NCI-H2196 treated with DMSO at 0.1 percent for 48 hours (cell line): ENCODE data around the gene ZSWIM3.
"Not testable (repeated sequence)": the region's sequence is repeated elsewhere in the genome, so short reads cannot be mapped to it uniquely, and the experiment has no call there.

Source experiments
- DNase-seq: peaks from one replicate; lab custom pipeline; 2025; ENCODE audit not compliant: unreplicated experiment; lab: John Stamatoyannopoulos, UW

The ZSWIM3 gene

DNA sequence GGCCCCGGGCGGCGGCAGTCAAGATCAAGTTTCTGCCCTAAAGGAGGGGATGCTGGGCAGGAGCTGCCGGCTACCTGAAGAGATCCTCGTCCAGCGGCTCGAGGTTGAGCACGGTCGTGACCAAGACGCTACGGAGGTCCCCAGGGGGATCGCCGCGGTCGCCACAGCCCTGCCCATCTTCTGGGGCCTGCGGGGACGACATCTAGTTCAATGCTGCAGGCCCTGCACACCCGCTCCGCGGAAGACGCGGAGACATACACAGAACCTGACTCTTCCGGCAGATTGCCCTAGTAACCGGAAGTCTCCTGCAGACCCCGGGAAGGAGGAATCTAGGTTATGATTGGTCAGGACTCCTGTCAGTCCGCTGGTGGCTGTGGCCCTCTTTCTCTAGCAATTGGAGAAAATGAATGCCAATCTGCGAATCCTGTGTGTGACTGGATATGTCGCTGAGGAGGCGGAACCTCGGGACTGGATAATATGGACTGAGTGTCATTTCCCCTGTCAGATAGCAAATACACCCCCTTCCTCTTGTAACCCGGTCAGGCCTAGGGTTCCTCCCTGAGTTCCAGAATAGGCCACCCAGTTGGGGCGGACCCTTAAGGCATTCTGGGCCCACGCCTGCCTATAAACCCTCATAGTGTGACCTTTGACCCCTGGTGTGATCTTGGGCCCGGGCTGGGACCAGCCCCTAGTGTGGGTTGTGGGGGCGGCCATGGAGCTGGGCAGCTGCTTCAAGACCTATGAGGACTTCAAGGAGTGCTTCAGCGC, at the start of gene ZSWIM3, which contains the start of gene ACOT8:
Gene ZSWIM3 (plus strand): TSS at position 501 of the 768 bp plus-strand sequence. CDS start 212 bp downstream, at position 713.
Gene ACOT8 (minus strand): TSS at position 279 of the 768 bp plus-strand sequence. CDS start 77 bp downstream, at position 202.
- DNase-seq: peak; percentile 95

GRCh38 chr20:45810191-45810970, 47.0 kb upstream of the ZSWIM3 start:
- no peak for DNase-seq

- DNase-seq: peak; percentile 99
Measured at GRCh38 chr20:45812157-45813005, 45.0 kb upstream of the ZSWIM3 start, which contains the start of gene UBE2C. Gene UBE2C, plus strand, starts transcription at chr20:45812644. Its CDS starts 52 bp downstream, at chr20:45812696.

DNA sequence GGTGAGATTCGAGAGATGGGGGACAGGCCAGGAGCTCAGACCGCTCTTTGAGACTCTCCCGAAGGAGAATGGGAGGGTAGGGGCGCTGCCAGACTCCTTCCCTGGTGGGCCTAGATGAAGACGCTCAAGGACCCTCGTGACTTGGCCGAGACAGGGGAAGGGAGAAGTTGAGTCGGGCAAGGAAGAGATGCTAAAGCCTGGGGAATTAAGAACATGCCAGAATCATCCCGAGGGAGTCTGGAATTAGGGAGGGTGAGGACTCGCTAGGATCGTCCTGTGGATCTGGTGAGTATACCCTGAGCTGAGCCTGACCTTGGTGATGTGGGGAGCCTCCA, 44.4 kb upstream of the ZSWIM3 start:
- DNase-seq: no peak

GRCh38 chr20:45813489-45813888, 43.9 kb upstream of the ZSWIM3 start:
- no peak for DNase-seq

DNA sequence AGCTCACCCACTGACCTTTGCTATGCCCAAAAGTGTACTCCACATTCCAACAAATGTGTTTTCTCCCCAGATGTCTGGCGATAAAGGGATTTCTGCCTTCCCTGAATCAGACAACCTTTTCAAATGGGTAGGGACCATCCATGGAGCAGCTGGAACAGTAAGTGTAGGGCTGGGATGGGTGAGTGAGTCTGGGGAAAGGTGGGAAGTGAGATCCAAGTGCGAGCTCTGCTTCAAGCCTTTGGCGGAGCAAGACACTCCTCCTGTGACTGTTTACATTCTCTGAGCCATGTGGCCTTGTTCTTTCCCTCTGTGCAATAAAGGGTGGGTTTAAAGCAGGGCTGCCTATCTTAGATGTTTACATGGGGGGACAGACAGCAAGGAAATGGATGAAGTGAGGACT, 43.1 kb upstream of the ZSWIM3 start:
- DNase-seq: no peak

DNA sequence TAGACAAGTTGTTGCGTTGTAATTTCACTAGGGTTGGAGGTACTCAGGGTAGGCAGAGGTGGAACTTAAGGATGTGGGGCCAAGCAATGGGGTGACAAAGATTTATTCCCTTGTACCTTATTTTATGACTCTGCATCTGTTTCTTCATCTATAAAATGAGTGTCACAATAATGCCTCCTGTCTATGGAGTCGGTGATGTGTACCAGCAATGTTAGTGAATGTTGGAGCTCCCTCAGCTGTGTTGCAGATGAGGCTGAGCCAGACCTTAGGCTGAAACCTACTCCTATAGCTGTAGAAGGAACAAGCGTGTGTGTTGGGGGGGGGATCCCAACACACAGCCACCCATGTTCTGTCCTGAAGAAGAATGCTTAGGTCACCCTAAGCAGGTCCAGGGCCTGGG, 40.5 kb upstream of the ZSWIM3 start:
- DNase-seq: no peak

DNA sequence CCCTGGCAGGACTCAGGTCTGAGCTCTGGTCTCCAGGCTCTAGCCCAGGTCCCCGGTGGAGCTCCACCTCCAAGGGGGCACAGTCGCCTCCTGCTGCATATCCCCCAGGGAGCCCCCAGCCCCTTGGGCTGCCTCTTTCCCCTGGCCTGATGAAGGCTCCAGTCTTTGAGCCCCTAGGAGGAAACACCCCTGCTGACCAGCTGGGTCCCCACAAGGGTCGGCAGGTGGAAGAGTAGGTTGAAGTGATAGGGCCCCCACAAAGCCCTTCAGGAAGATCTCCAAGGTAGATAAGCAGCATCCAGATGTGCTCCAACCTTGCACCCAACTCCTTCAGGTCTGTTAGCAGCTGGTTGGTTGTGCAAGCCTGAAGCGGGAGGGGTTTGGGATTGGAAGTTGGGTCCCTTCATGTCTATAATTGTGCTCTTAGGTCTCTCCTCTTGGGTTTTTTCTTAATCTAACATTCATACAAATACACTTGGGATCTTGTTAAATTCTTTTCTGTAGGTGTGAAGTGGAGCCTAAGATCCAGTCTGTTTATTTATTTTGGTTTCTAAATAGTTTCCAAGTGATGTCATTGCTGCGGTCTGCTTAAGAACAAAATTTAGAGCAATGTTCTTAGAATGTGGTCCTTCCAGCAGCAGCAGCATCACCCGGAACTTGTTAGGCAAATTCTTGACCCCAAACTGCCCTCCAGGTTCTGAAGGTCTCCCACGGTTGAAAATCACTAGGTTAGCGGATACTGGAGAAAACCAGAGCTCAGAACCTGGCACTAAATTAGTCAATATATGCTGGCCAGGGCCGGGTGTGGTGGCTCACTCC, 39.8 kb upstream of the ZSWIM3 start:
- DNase-seq: no peak

GRCh38 chr20:45818239-45818638, 39.2 kb upstream of the ZSWIM3 start:
- DNase-seq: no peak

GRCh38 chr20:45819466-45819865, 37.9 kb upstream of the ZSWIM3 start:
- no peak for DNase-seq

GRCh38 chr20:45821947-45822346, 35.5 kb upstream of the ZSWIM3 start:
- peak; percentile 9 for DNase-seq

- DNase-seq: no peak
Measured at GRCh38 chr20:45822857-45823256, 34.6 kb upstream of the ZSWIM3 start.

DNA sequence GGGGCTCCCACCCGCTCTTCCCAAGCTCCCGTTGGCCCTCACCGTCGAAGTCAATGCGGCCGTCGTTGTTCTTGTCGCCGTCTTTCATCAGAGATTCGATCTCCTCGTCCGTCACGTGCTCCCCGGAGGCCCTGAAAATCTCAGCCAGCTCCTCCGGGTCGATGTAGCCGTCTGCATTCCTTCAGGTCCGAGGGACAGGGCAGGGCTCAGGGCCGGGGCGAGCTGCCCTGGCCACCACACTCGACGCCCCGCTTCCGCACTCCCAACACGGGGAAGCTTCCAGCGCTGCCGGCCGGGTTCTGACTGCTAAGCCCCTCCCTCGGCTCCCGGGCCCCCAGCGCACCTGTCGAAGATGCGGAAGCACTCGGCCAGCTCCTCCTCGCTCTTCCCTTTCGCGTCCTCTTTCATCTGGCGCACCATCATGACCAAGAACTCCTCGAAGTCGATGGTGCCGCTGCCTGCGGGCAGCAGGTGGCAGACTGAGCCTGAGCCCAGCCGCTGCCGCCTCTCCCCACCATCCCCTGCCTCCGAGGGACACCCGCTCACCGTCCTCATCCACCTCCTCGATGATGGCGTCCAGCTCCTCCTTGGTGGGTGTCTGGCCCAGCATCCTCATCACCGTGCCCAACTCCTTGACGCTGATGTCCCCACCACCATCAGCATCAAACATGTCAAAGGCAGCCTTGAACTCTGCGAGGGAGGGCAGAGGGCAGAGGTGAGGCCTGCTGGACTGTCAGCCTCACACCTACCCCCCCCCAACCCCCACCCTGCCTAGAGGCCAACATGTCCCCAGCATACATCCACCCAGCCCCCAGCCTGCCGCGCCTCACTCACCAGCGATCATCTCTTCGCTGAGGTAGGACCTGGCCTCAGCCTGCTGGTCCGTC, 33.2 kb upstream of the ZSWIM3 start:
- no peak for DNase-seq

GRCh38 chr20:45826381-45827019, 30.9 kb upstream of the ZSWIM3 start:
- DNase-seq: peak; percentile 9

DNA sequence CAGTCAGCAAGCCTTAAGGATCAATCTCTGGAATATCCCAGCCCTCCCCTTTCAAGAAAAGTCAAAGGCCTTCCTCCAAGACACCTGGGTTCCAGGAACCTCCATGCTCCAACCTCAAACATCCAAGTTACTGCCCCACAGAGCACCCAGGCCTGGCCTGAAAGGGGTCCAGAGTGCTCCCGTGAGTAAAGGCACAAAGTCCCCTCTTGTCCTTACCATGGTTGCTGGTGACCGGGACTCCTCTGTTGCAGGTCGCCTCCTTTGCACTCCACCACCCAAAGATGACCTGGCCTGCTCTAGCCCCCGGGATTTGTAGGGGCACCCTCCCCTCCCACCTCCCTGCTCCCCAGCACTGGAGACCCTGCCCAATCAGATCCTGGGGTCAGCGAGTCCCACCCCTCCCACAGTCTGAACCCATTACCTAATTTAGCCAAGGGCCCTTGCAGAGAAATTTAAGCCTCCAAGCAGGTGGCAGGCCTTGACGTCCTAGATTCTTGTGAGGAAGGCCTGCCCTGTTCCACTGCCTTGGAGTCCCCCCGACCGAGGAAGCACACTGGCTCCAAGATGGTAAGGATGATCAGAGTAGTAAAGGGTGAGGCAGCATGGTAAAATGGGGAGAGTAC, 30.3 kb upstream of the ZSWIM3 start, which contains the start of gene TNNC2:
Gene TNNC2 (minus strand): TSS at position 283 of the 623 bp plus-strand sequence. CDS start 64 bp downstream, at position 219.
- no peak for DNase-seq

GRCh38 chr20:45827712-45828111, 29.7 kb upstream of the ZSWIM3 start:
- DNase-seq: no peak

GRCh38 chr20:45828589-45828988, 28.8 kb upstream of the ZSWIM3 start:
- no peak for DNase-seq

GRCh38 chr20:45829673-45830106, 27.7 kb upstream of the ZSWIM3 start:
- DNase-seq: not testable (repeated sequence)
